ENCODE results near the gene RIT2.

Gene RIT2

GRCh38 chr18:43004421-43004820 lies 111.1 kb downstream of the RIT2 start:
- no peak for DNase-seq

GRCh38 chr18:43001821-43002220 lies 113.7 kb downstream of the RIT2 start:
- DNase-seq: no peak

- DNase-seq: no peak
Measured at GRCh38 chr18:42996824-42997223, 118.7 kb downstream of the RIT2 start.

GRCh38 chr18:42980426-42980825 lies 135.1 kb downstream of the RIT2 start:
- no peak for DNase-seq

GRCh38 chr18:42977982-42978637 lies 137.4 kb downstream of the RIT2 start:
- DNase-seq: no peak

GRCh38 chr18:42976869-42977590 lies 138.5 kb downstream of the RIT2 start:
- DNase-seq: no peak

GRCh38 chr18:42969366-42969765 lies 146.1 kb downstream of the RIT2 start:
- no peak for DNase-seq

GRCh38 chr18:42961298-42961697 lies 154.2 kb downstream of the RIT2 start:
- no peak for DNase-seq

- no peak for DNase-seq
Measured at GRCh38 chr18:42959528-42959927, 156.0 kb downstream of the RIT2 start.

GRCh38 chr18:42958353-42958752 lies 157.1 kb downstream of the RIT2 start:
- DNase-seq: no peak

- no peak for DNase-seq
Measured at GRCh38 chr18:42956287-42956686, 159.2 kb downstream of the RIT2 start.

- DNase-seq: no peak
Measured at GRCh38 chr18:42954887-42955286, 160.6 kb downstream of the RIT2 start.

GRCh38 chr18:42953306-42953705 lies 162.2 kb downstream of the RIT2 start:
- DNase-seq: no peak

- no peak for DNase-seq
Measured at GRCh38 chr18:42950732-42951131, 164.8 kb downstream of the RIT2 start.

- DNase-seq: no peak
Measured at GRCh38 chr18:42948831-42949230, 166.7 kb downstream of the RIT2 start.

- DNase-seq: no peak
Measured at GRCh38 chr18:42941860-42942259, 173.6 kb downstream of the RIT2 start.

- DNase-seq: no peak
Measured at GRCh38 chr18:42941021-42941420, 174.5 kb downstream of the RIT2 start.

GRCh38 chr18:42937436-42937835 lies 178.0 kb downstream of the RIT2 start:
- no peak for DNase-seq

GRCh38 chr18:42936289-42936688 lies 179.2 kb downstream of the RIT2 start:
- DNase-seq: no peak

- no peak for DNase-seq
Measured at GRCh38 chr18:42931491-42931890, 184.0 kb downstream of the RIT2 start.

GRCh38 chr18:42929857-42930256 lies 185.6 kb downstream of the RIT2 start:
- no peak for DNase-seq

- no peak for DNase-seq
Measured at GRCh38 chr18:42929181-42929580, 186.3 kb downstream of the RIT2 start.

- no peak for DNase-seq
Measured at GRCh38 chr18:42925036-42925435, 190.4 kb downstream of the RIT2 start.

GRCh38 chr18:42922363-42922762 lies 193.1 kb downstream of the RIT2 start:
- DNase-seq: no peak

- DNase-seq: no peak
Measured at GRCh38 chr18:42921226-42921737, 194.2 kb downstream of the RIT2 start.

Data from NCI-H526 (cell line).